MV-4-11 (cell line): ENCODE results near the gene C1QTNF4.
A peak's percentile ranks its signal among the peaks of the same experiment; 100 is the strongest.

Source experiments
- DNase-seq: peaks from one replicate; lab custom pipeline; 2025; lab: John Stamatoyannopoulos, UW

The C1QTNF4 gene

GRCh38 chr11:47592970-47593369 lies 1.2 kb downstream of the C1QTNF4 start:
- no peak for DNase-seq

- peak; percentile 47 for DNase-seq
Observed at GRCh38 chr11:47592251-47592650, 2.0 kb downstream of the C1QTNF4 start.

GRCh38 chr11:47591764-47592163 lies 2.4 kb downstream of the C1QTNF4 start:
- DNase-seq: peak; percentile 86

GRCh38 chr11:47589977-47590861 lies 4.0 kb downstream of the C1QTNF4 start:
- no peak for DNase-seq

- no peak for DNase-seq
Observed at GRCh38 chr11:47589584-47589976, 4.6 kb downstream of the C1QTNF4 start.

GRCh38 chr11:47589118-47589517 lies 5.1 kb downstream of the C1QTNF4 start:
- no peak for DNase-seq

- peak; percentile 93 for DNase-seq
Observed at GRCh38 chr11:47587723-47588326, 6.4 kb downstream of the C1QTNF4 start.

GRCh38 chr11:47587039-47587716 lies 7.0 kb downstream of the C1QTNF4 start:
- DNase-seq: no peak

- no peak for DNase-seq
Observed at GRCh38 chr11:47586098-47586855, 7.9 kb downstream of the C1QTNF4 start, which contains the start of gene FAM180B. TSS of gene FAM180B (plus strand) at chr11:47586678. CDS start at chr11:47586769, 91 bp downstream.

- no peak for DNase-seq
Observed at GRCh38 chr11:47583844-47584243, 10.4 kb downstream of the C1QTNF4 start.

- DNase-seq: peak; percentile 82
Observed at GRCh38 chr11:47578524-47579494, 15.4 kb downstream of the C1QTNF4 start, which contains the start of the genes KBTBD4 and NDUFS3. TSS of gene KBTBD4 (minus strand) at chr11:47578970. CDS start at chr11:47578951, 19 bp downstream. TSS of gene NDUFS3 (plus strand) at chr11:47579074. CDS start at chr11:47579092, 18 bp downstream.

- DNase-seq: no peak
Observed at GRCh38 chr11:47577460-47578041, 16.7 kb downstream of the C1QTNF4 start.

- no peak for DNase-seq
Observed at GRCh38 chr11:47573321-47573720, 20.9 kb downstream of the C1QTNF4 start.

GRCh38 chr11:47572715-47573255 lies 21.4 kb downstream of the C1QTNF4 start:
- no peak for DNase-seq

- no peak for DNase-seq
Observed at GRCh38 chr11:47571895-47572294, 22.3 kb downstream of the C1QTNF4 start.

- DNase-seq: no peak
Observed at GRCh38 chr11:47571357-47571729, 22.9 kb downstream of the C1QTNF4 start.

- no peak for DNase-seq
Observed at GRCh38 chr11:47570651-47571356, 23.4 kb downstream of the C1QTNF4 start.

GRCh38 chr11:47569646-47570045 lies 24.6 kb downstream of the C1QTNF4 start:
- no peak for DNase-seq

GRCh38 chr11:47566149-47566698 lies 28.0 kb downstream of the C1QTNF4 start:
- peak; percentile 20 for DNase-seq
